Dendritic cell treated with granulocyte-macrophage colony-stimulating factor and Interleukin-4, amounts not matched to agents 40 ng/mL and 50 ng/mL, for 4 days (primary cell): ENCODE results near the gene ST6GALNAC3.
"Not testable (repeated sequence)": the region's sequence is repeated elsewhere in the genome, so short reads cannot be mapped to it uniquely, and the experiment has no call there.

ENCODE experiments used
- H3K27ac Mint-ChIP-seq: one replicate; pipeline ENCODE4 v1.8.0; 2022; ENCODE audit warnings: mild to moderate bottlenecking, mixed read lengths
- H3K27me3 Mint-ChIP-seq: one replicate; pipeline ENCODE4 v1.8.0; 2022; ENCODE audit warnings: mild to moderate bottlenecking, mixed read lengths
- H3K36me3 Mint-ChIP-seq: one replicate; pipeline ENCODE4 v1.8.0; 2022; ENCODE audit warnings: low read depth, mixed read lengths
- H3K4me1 Mint-ChIP-seq: one replicate; pipeline ENCODE4 v1.8.0; 2022; ENCODE audit warnings: low read depth, mixed read lengths
- H3K4me3 Mint-ChIP-seq: one replicate; pipeline ENCODE4 v1.8.0; 2022; ENCODE audit warnings: mild to moderate bottlenecking, moderate library complexity, mixed read lengths
- H3K9me3 Mint-ChIP-seq: one replicate; pipeline ENCODE4 v1.8.0; 2022; ENCODE audit warnings: mixed read lengths
- intact Hi-C: fragments of 100-400 bp; cut with micrococcal nuclease; formaldehyde crosslinking; loops from one replicate; pipeline ENCODE4 v1.15.0; 2022

ST6GALNAC3 gene

GRCh38 chr1:76640092-76640491 lies 565.5 kb downstream of the ST6GALNAC3 start:
- Mint-ChIP-seq H3K36me3 (no peaks in the 10 kb centered on the region), H3K27me3 (no peaks in the 10 kb centered on the region), H3K4me1 (no peaks in the 10 kb centered on the region), H3K9me3 (no peaks in the 10 kb centered on the region), H3K4me3 (no peak overlapping the region), H3K27ac (no peak overlapping the region)
- intact Hi-C loops: no loop called here

DNA sequence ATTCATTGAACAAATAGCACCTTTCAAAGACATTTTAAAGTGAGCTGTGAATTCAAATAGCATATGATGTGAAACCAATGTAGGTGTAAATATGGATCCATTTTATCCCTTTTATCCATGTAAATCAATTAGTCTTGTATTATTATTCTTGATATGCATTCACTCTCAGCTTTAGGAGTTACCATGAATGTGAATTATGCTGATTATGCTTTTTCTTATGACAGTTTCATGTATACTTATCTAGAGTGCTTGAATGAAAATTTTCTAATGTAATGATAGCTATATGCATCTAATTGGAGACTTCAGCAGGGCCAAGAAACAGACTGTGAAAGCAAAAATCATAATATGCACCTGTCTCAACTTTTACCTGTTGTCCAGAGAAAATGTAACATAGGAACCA lies 566.2 kb downstream of the ST6GALNAC3 start:
- intact Hi-C loops: no loop called here
- H3K27ac Mint-ChIP-seq: no peak overlapping the region
- no peak overlapping the region for H3K4me3 Mint-ChIP-seq
- no peaks in the 10 kb centered on the region for H3K27me3 Mint-ChIP-seq
- no peaks in the 10 kb centered on the region for H3K4me1 Mint-ChIP-seq
- no peaks in the 10 kb centered on the region for H3K36me3 Mint-ChIP-seq
- no peaks in the 10 kb centered on the region for H3K9me3 Mint-ChIP-seq

GRCh38 chr1:76644139-76644538 lies 569.6 kb downstream of the ST6GALNAC3 start:
- intact Hi-C loops: no loop called here

GRCh38 chr1:76652860-76653259 lies 578.3 kb downstream of the ST6GALNAC3 start:
- peaks cover 30% of the 10 kb centered on the region for H3K9me3 Mint-ChIP-seq
- intact Hi-C loops, H3K36me3 Mint-ChIP-seq, H3K4me1 Mint-ChIP-seq, H3K27me3 Mint-ChIP-seq, H3K4me3 Mint-ChIP-seq, H3K27ac Mint-ChIP-seq: not testable (repeated sequence)

More at GRCh38 chr1:76644139-76644538, 569.6 kb downstream of the ST6GALNAC3 start:
- H3K4me1 Mint-ChIP-seq: no peaks in the 10 kb centered on the region
- no peak overlapping the region for H3K4me3 Mint-ChIP-seq
- no peaks in the 10 kb centered on the region for H3K9me3 Mint-ChIP-seq
- no peak overlapping the region for H3K27ac Mint-ChIP-seq
- no peaks in the 10 kb centered on the region for H3K27me3 Mint-ChIP-seq
- no peaks in the 10 kb centered on the region for H3K36me3 Mint-ChIP-seq

DNA sequence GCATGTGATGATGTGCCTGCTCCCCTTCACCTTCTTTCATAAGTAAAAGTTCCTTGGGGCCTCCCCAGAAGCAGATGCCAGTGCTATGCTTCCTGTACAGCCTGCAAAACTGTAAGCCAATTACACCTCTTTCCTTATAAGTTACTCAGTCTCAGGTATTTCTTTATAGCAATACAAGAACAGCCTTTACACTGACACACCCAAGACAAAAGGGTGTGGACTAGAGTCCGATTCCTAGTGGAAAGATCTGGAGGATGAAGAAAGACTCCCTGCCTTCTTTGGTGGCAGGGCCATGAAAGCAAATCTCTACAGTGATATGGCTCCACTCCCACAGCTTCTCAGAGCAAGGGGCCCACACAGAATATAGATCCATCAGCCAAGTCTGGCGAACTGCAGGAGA lies 583.1 kb downstream of the ST6GALNAC3 start:
- Mint-ChIP-seq H3K27ac (no peak overlapping the region), H3K9me3 (peaks cover 50% of the 10 kb centered on the region), H3K4me1 (no peaks in the 10 kb centered on the region), H3K36me3 (no peaks in the 10 kb centered on the region), H3K4me3 (no peak overlapping the region), H3K27me3 (no peaks in the 10 kb centered on the region)
- intact Hi-C loops: no loop called here

DNA sequence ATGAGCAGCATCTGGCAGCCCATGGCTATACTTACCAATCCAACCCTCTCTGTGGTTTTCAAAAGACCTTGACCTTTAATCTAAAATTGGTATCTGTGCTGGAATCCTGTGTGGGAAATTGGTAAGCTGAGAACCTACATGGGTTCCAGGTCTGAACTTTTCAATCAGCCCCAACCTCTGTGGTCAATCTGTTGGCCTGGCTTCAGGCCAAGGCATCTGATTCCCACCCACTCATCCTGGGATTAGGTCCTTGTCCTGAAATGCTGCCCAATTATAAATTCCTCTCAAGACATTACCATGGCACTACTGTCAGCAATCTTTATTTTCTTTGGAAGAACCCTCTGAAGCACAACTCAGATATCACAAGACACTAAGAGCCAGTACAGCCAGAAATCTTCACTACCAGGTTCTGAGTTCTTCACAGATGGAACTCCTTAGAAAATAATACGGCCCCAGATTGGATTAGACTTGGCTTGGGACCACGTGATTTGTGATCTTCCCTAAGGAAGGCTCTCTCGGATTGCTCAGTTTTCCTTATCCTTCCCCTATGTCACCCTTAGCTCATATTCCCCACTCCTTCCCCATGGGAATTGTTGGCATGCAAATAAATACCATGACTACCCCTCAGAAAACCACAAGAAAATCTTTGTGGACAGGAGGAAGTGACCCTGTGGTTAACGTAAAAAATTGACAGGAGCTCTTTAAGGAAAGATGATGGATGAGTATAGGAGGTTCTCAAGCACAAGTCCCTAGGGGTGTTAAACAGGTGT lies 584.8 kb downstream of the ST6GALNAC3 start:
- no peaks in the 10 kb centered on the region for H3K27me3 Mint-ChIP-seq
- no peak overlapping the region for H3K27ac Mint-ChIP-seq
- H3K4me3 Mint-ChIP-seq: no peak overlapping the region
- H3K4me1 Mint-ChIP-seq: no peaks in the 10 kb centered on the region
- peaks cover 64% of the 10 kb centered on the region for H3K9me3 Mint-ChIP-seq
- intact Hi-C loops: no loop called here
- H3K36me3 Mint-ChIP-seq: no peaks in the 10 kb centered on the region

DNA sequence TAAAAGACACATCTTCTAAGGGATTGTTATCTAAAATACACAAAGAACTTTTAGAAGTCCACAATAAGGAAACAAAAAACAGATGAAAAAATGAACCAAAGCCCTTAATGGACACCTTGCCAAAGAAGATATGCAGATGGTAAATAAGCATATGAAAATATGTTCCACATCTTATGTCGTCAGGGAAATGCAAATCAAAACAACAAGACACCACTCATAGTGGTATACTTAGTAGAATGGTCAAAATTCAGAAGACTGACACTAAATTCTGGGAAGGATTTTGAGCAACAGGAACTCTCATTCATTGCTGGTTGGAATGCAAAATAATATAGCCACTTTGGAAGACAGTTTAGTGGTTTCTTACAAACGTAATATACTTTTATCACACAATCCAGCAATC lies 587.0 kb downstream of the ST6GALNAC3 start:
- Mint-ChIP-seq H3K27ac (no peak overlapping the region), H3K9me3 (peaks cover 67% of the 10 kb centered on the region), H3K27me3 (no peaks in the 10 kb centered on the region), H3K4me3 (no peak overlapping the region), H3K4me1 (no peaks in the 10 kb centered on the region), H3K36me3 (no peaks in the 10 kb centered on the region)
- intact Hi-C loops: no loop called here

GRCh38 chr1:76666499-76666898 lies 592.0 kb downstream of the ST6GALNAC3 start:
- Mint-ChIP-seq H3K27me3 (no peaks in the 10 kb centered on the region), H3K9me3 (peaks cover 37% of the 10 kb centered on the region), H3K4me1 (no peaks in the 10 kb centered on the region), H3K4me3 (no peak overlapping the region), H3K27ac (no peak overlapping the region), H3K36me3 (no peaks in the 10 kb centered on the region)
- intact Hi-C loops: no loop called here

DNA sequence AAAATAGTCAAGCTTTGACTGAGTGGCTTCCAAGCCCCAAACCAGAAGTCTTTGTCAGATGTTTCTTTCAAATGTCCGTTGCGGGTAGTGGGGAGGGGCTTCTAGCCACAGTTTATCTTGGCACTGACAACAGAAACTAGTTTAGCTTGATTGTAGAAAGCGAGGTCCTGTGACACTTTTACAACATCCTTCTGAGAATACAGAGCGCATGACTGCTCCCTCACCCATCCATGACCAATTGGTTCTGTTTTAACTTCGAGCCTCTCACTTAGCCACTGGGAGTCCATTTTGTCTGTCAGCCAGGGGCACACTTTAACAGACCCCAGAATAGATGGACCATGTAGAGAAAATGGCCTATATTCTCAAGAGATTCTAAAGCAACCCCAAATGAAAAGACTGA lies 593.5 kb downstream of the ST6GALNAC3 start:
- no peak overlapping the region for H3K4me3 Mint-ChIP-seq
- no peaks in the 10 kb centered on the region for H3K4me1 Mint-ChIP-seq
- H3K9me3 Mint-ChIP-seq: peaks cover 23% of the 10 kb centered on the region
- no peaks in the 10 kb centered on the region for H3K27me3 Mint-ChIP-seq
- no peak overlapping the region for H3K27ac Mint-ChIP-seq
- intact Hi-C loops: no loop called here
- no peaks in the 10 kb centered on the region for H3K36me3 Mint-ChIP-seq

DNA sequence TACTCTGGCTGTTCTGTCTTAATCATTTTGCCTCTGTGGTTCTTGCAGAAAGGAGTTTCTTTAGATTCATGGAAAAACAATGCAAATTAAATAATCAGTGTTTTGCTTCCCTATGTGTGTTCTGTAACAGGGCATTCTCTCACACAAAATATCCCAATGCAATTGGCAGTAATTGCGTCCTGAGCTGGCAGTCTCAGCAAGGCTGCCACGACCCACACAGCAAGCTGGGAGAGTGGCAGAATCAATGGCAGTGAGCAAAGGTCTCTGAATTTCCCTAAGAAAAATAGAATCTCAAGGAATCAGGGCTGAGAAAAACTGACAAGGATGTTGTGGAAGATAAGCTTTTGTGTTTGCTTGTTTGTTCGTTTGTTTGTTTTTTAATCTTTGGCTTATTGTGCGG lies 594.6 kb downstream of the ST6GALNAC3 start:
- H3K27me3 Mint-ChIP-seq: no peaks in the 10 kb centered on the region
- no peak overlapping the region for H3K27ac Mint-ChIP-seq
- H3K36me3 Mint-ChIP-seq: no peaks in the 10 kb centered on the region
- intact Hi-C loops: no loop called here
- no peak overlapping the region for H3K4me3 Mint-ChIP-seq
- H3K4me1 Mint-ChIP-seq: no peaks in the 10 kb centered on the region
- peaks cover 15% of the 10 kb centered on the region for H3K9me3 Mint-ChIP-seq

DNA sequence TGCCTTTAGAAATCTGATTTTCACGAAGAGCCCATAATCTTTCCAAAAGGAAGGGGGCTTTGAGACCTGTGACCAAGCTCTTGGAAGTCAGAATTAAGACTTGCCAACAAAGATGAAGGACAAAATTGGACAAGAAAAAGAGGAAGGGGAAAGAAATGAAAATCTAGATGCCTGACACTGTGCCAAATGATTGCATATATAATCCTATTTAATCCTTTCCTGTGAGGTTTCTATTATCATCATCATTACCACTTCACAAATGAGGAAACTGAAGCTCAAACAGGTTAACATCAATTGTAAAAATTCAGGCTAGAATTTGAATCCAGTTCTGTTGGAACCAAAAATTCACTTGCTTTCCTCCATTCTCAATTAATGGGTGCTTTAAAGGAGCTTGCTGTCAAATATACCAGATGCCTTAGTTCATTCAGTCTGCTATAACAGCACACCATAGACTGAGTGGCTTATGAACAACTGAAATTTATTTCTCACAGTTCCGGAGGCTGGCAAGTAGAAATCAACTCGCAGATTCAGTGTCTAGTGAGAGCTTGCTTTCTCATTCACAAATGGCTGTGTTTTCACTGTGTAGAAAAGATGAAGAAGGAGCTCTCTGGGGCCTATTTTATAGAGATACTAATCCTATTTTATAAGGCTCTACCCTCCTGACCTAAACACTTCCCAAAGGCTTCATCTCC lies 595.2 kb downstream of the ST6GALNAC3 start:
- intact Hi-C loops: no loop called here
- peaks cover 9% of the 10 kb centered on the region for H3K9me3 Mint-ChIP-seq
- no peaks in the 10 kb centered on the region for H3K4me1 Mint-ChIP-seq
- H3K27ac Mint-ChIP-seq: no peak overlapping the region
- no peaks in the 10 kb centered on the region for H3K27me3 Mint-ChIP-seq
- H3K4me3 Mint-ChIP-seq: no peak overlapping the region
- no peaks in the 10 kb centered on the region for H3K36me3 Mint-ChIP-seq

- Mint-ChIP-seq H3K9me3 (peaks cover 9% of the 10 kb centered on the region), H3K27ac (no peak overlapping the region), H3K27me3 (no peaks in the 10 kb centered on the region), H3K4me1 (no peaks in the 10 kb centered on the region), H3K4me3 (no peak overlapping the region), H3K36me3 (no peaks in the 10 kb centered on the region)
- intact Hi-C loops: no loop called here
Measured at GRCh38 chr1:76674689-76675210, 600.2 kb downstream of the ST6GALNAC3 start.

- no peaks in the 10 kb centered on the region for H3K4me1 Mint-ChIP-seq
- H3K27ac Mint-ChIP-seq: no peak overlapping the region
- intact Hi-C loops: no loop called here
- H3K9me3 Mint-ChIP-seq: peaks cover 9% of the 10 kb centered on the region
- no peaks in the 10 kb centered on the region for H3K27me3 Mint-ChIP-seq
- H3K36me3 Mint-ChIP-seq: no peaks in the 10 kb centered on the region
- no peak overlapping the region for H3K4me3 Mint-ChIP-seq
Measured at GRCh38 chr1:76677416-76678405, 603.2 kb downstream of the ST6GALNAC3 start.
